Mesendoderm (in vitro differentiated cells): Measurements from ENCODE around the gene OGDH. TPM values are rescaled to one million over a fixed set of nuclear protein-coding genes. Genes with fewer than 3 reads are reported as not detected.

Experiments
- DNase-seq: peaks from one replicate; pipeline ENCODE4 v3.0.0; 2013
- H2AK5ac ChIP-seq: 2 replicates; pipeline ENCODE4 v1.6.1; 2013; ENCODE audit warnings: low read length, inconsistent platforms
- H2BK120ac ChIP-seq: 2 replicates; pipeline ENCODE4 v1.6.1; 2013; ENCODE audit warnings: low read depth, mild to moderate bottlenecking, low read length, moderate library complexity, mixed read lengths
- H2BK15ac ChIP-seq: replicated peaks from 2 replicates; pipeline ENCODE4 v1.6.1; 2013; ENCODE audit warnings: low read depth, mild to moderate bottlenecking, moderate library complexity
- H2BK5ac ChIP-seq: 2 replicates; pipeline ENCODE4 v1.6.1; 2013; ENCODE audit warnings: low read length, inconsistent platforms
- H3K18ac ChIP-seq: 2 replicates; pipeline ENCODE4 v1.6.1; 2013; ENCODE audit warnings: mild to moderate bottlenecking, low read length, mixed read lengths
- H3K23ac ChIP-seq: one replicate; pipeline ENCODE4 v1.6.1; 2013; ENCODE audit warnings: low read length
- H3K27ac ChIP-seq: 2 replicates; pipeline ENCODE4 v1.5.1; 2013; ENCODE audit warnings: low read depth, mild to moderate bottlenecking, inconsistent platforms, low read length, moderate library complexity
- H3K27me3 ChIP-seq: 2 replicates; pipeline ENCODE4 v1.6.1; 2013; ENCODE audit warnings: low read length, control low read depth, mild to moderate bottlenecking, inconsistent platforms; ENCODE audit not compliant: insufficient read depth, poor library complexity
- H3K36me3 ChIP-seq: 2 replicates; pipeline ENCODE4 v1.6.1; 2013; ENCODE audit warnings: low read length, inconsistent platforms; ENCODE audit not compliant: control insufficient read depth, insufficient read depth
- H3K4ac ChIP-seq: one replicate; pipeline ENCODE4 v1.6.1; 2013; ENCODE audit warnings: low read depth, mild to moderate bottlenecking, low read length, moderate library complexity
- H3K4me1 ChIP-seq: 2 replicates; pipeline ENCODE4 v1.6.1; 2013; ENCODE audit warnings: low read depth, low read length, inconsistent platforms; ENCODE audit not compliant: control insufficient read depth
- H3K4me2 ChIP-seq: 2 replicates; pipeline ENCODE4 v1.6.1; 2013; ENCODE audit warnings: low read length
- H3K4me3 ChIP-seq: 2 replicates; pipeline ENCODE4 v1.5.1; 2013; ENCODE audit warnings: mild to moderate bottlenecking, low read length
- H3K56ac ChIP-seq: one replicate; pipeline ENCODE4 v1.6.1; 2013; ENCODE audit warnings: low read length
- H3K79me1 ChIP-seq: 2 replicates; pipeline ENCODE4 v1.6.1; 2013; ENCODE audit warnings: low read length, inconsistent platforms
- H3K79me2 ChIP-seq: 2 replicates; pipeline ENCODE4 v1.6.1; 2013; ENCODE audit warnings: mild to moderate bottlenecking, low read length; ENCODE audit not compliant: control insufficient read depth, insufficient read depth
- H3K9ac ChIP-seq: 2 replicates; pipeline ENCODE4 v1.6.1; 2013; ENCODE audit warnings: low read length, inconsistent platforms
- H4K5ac ChIP-seq: one replicate; pipeline ENCODE4 v1.6.1; 2013; ENCODE audit warnings: low read length
- H4K8ac ChIP-seq: one replicate; pipeline ENCODE4 v1.6.1; 2013; ENCODE audit warnings: low read depth, mild to moderate bottlenecking, control low read depth, low read length, moderate library complexity
- WGBS: extraction: QIAGEN DNeasy Blood & Tissue Kit; methylation state at CpG from one replicate; pipeline ENCODE4 v1.1.7; 2013; ENCODE audit warnings: low lambda C conversion rate, missing lambda C conversion rate; ENCODE audit not compliant: insufficient coverage; ENCODE audit errors: extremely low coverage; 5-methylcytosine and 5-hydroxymethylcytosine counted together
- polyA plus RNA-seq, 2 experiments: library from polyadenylated mRNA; stranded (reverse); fragments of 200-250 nt; gene quantifications; one replicate each; pipeline ENCODE4 v1.2.3, GENCODE V29; 2013

OGDH gene
- polyA plus RNA-seq (2013, experiment 1 of 2): 40.8 TPM
- polyA plus RNA-seq (2013, experiment 2 of 2): 40.9 TPM

GRCh38 chr7:44606341-44607140 lies at the start of gene OGDH:
OGDH (plus strand) TSS chr7:44606627; CDS start chr7:44624344, 17,717 bp downstream.
- peak within 1 kb of the TSS; percentile 94 for H3K4me3 ChIP-seq
- peak within 1 kb of the TSS; percentile 100 for H3K4me2 ChIP-seq
- peaks cover 3% of the 10 kb centered on the region for H3K79me1 ChIP-seq
- peaks cover 2% of the 10 kb centered on the region for H3K4me1 ChIP-seq
- peak within 1 kb of the TSS; percentile 65 for H3K27ac ChIP-seq
- H3K36me3 ChIP-seq: no peaks in the 10 kb centered on the region
- H3K9ac ChIP-seq: peak within 1 kb of the TSS; percentile 95
- peak within 1 kb of the TSS; percentile 98 for H3K56ac ChIP-seq
- no peaks in the 10 kb centered on the region for H3K27me3 ChIP-seq
- DNase-seq: peak; percentile 99
- no peak within 1 kb of the TSS for H2BK120ac ChIP-seq
- peak within 1 kb of the TSS; percentile 66 for H3K23ac ChIP-seq
- no peak within 1 kb of the TSS for H4K8ac ChIP-seq
- peaks cover 29% of the 10 kb centered on the region for H3K79me2 ChIP-seq
- peak within 1 kb of the TSS; percentile 43 for H3K18ac ChIP-seq
- peak within 1 kb of the TSS; percentile 99 for H2AK5ac ChIP-seq
- no peak within 1 kb of the TSS for H4K5ac ChIP-seq
- H2BK15ac ChIP-seq: no peak within 1 kb of the TSS
- no CpG with 5 or more reads among the region's 93 CpGs for WGBS
- H3K4ac ChIP-seq: no peak within 1 kb of the TSS
- H2BK5ac ChIP-seq: peak within 1 kb of the TSS; percentile 93

- H2AK5ac ChIP-seq: no peak overlapping the region
- H2BK15ac ChIP-seq: no peak overlapping the region
- DNase-seq: no peak
- no peak overlapping the region for H4K8ac ChIP-seq
- H2BK120ac ChIP-seq: no peak overlapping the region
- H4K5ac ChIP-seq: no peak overlapping the region
- H3K4me1 ChIP-seq: no peaks in the 10 kb centered on the region
- no peak overlapping the region for H3K23ac ChIP-seq
- no peaks in the 10 kb centered on the region for H3K36me3 ChIP-seq
- no peak overlapping the region for H3K4ac ChIP-seq
- no CpG with 5 or more reads among the region's 2 CpGs for WGBS
- H3K27ac ChIP-seq: no peak overlapping the region
- H3K79me2 ChIP-seq: no peaks in the 10 kb centered on the region
- no peak overlapping the region for H2BK5ac ChIP-seq
- H3K9ac ChIP-seq: no peak overlapping the region
- no peak overlapping the region for H3K18ac ChIP-seq
- no peaks in the 10 kb centered on the region for H3K79me1 ChIP-seq
- no peak overlapping the region for H3K4me3 ChIP-seq
- H3K4me2 ChIP-seq: no peak overlapping the region
- no peaks in the 10 kb centered on the region for H3K27me3 ChIP-seq
- no peak overlapping the region for H3K56ac ChIP-seq
These were observed 48.9 kb upstream of the OGDH start for GRCh38 chr7:44557485-44557884.

DNA sequence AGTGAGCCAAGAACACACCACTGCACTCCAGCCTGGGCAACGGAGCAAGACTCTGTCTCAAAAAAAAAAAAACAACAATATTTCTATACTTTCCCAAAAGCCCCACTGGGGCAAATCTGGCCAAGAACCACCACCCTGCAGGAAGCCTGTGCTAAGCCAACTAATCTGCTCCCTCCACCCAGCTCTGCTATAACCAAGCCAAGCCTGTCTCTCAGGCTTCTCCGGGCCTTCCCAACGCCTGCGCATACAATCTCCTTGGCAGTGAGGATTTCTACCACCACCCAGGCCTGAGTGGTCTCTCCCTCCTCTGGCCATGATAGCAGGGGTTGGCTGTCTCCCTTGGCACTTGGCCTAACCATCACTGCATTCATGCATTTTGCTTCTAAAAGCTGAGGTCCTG lies 46.9 kb upstream of the OGDH start:
- Histone ChIP-seq H3K18ac (no peak overlapping the region), H3K27ac (no peak overlapping the region), H3K27me3 (no peaks in the 10 kb centered on the region), H3K4ac (no peak overlapping the region), H3K4me2 (no peak overlapping the region), H4K5ac (no peak overlapping the region), H2BK15ac (no peak overlapping the region), H2BK120ac (no peak overlapping the region), H3K4me1 (no peaks in the 10 kb centered on the region), H3K79me1 (peaks cover 1% of the 10 kb centered on the region), H3K36me3 (peaks cover 4% of the 10 kb centered on the region), H3K79me2 (no peaks in the 10 kb centered on the region), H4K8ac (no peak overlapping the region), H3K56ac (no peak overlapping the region), H3K4me3 (no peak overlapping the region), H3K23ac (no peak overlapping the region), H2BK5ac (no peak overlapping the region), H3K9ac (no peak overlapping the region), H2AK5ac (no peak overlapping the region)
- DNase-seq: no peak
- WGBS: no CpG with 5 or more reads among the region's 4 CpGs

GRCh38 chr7:44561481-44561880 lies 44.9 kb upstream of the OGDH start:
- no peak for DNase-seq
- WGBS: no CpG with 5 or more reads among the region's 6 CpGs
- H3K18ac ChIP-seq: no peak overlapping the region
- H4K5ac ChIP-seq: no peak overlapping the region
- no peak overlapping the region for H3K4me2 ChIP-seq
- no peak overlapping the region for H3K4me3 ChIP-seq
- H3K27ac ChIP-seq: no peak overlapping the region
- H3K79me1 ChIP-seq: peaks cover 8% of the 10 kb centered on the region
- H2BK5ac ChIP-seq: no peak overlapping the region
- H2AK5ac ChIP-seq: no peak overlapping the region
- H3K23ac ChIP-seq: no peak overlapping the region
- H4K8ac ChIP-seq: no peak overlapping the region
- no peaks in the 10 kb centered on the region for H3K27me3 ChIP-seq
- H3K36me3 ChIP-seq: peaks cover 15% of the 10 kb centered on the region
- no peak overlapping the region for H2BK15ac ChIP-seq
- no peaks in the 10 kb centered on the region for H3K79me2 ChIP-seq
- no peak overlapping the region for H3K9ac ChIP-seq
- no peak overlapping the region for H3K56ac ChIP-seq
- H2BK120ac ChIP-seq: no peak overlapping the region
- H3K4me1 ChIP-seq: no peaks in the 10 kb centered on the region
- H3K4ac ChIP-seq: no peak overlapping the region

- Histone ChIP-seq H3K79me2 (no peaks in the 10 kb centered on the region), H2BK5ac (no peak overlapping the region), H2AK5ac (no peak overlapping the region), H3K4ac (no peak overlapping the region), H3K79me1 (peaks cover 8% of the 10 kb centered on the region), H3K27ac (no peak overlapping the region), H3K9ac (no peak overlapping the region), H2BK15ac (no peak overlapping the region), H3K18ac (no peak overlapping the region), H3K36me3 (peaks cover 15% of the 10 kb centered on the region), H3K23ac (no peak overlapping the region), H3K27me3 (no peaks in the 10 kb centered on the region), H3K4me3 (no peak overlapping the region), H3K4me1 (no peaks in the 10 kb centered on the region), H3K56ac (no peak overlapping the region), H4K5ac (no peak overlapping the region), H2BK120ac (no peak overlapping the region), H4K8ac (no peak overlapping the region), H3K4me2 (no peak overlapping the region)
- peak; percentile 62 for DNase-seq
- no CpG with 5 or more reads among the region's 7 CpGs for WGBS
These were observed 44.3 kb upstream of the OGDH start for GRCh38 chr7:44561962-44562621.
